Gastroesophageal sphincter (tissue), 4 donors: ENCODE results near the gene CHST10. TPM values are rescaled to one million over a fixed set of nuclear protein-coding genes. Genes with fewer than 3 reads are reported as not detected.

Source experiments
- ATAC-seq: fragments of 150-250 bp; one replicate; pipeline ENCODE4 v1.9.1; 2016; ENCODE audit warnings: mild to moderate bottlenecking, moderate library complexity
- H3K27ac ChIP-seq, 4 donors: fragments of 200-600 bp; sonication (generic) in 3 of 4; 1 replicate in 3 of 4; 2 replicates in 1 of 4; pipeline ENCODE4 v1.5.1; 2016 to 2019
- H3K27me3 ChIP-seq: fragments of 200-600 bp; sonication (generic); one replicate; pipeline ENCODE4 v1.5.1; 2019
- H3K36me3 ChIP-seq, 2 donors: fragments of 200-600 bp; sonication (generic); one replicate each; pipeline ENCODE4 v1.5.1; 2019; ENCODE audit warnings: control low read depth in 1 of 2
- H3K4me1 ChIP-seq, 3 donors: fragments of 200-600 bp; sonication (generic); 1 replicate in 2 of 3; 2 replicates in 1 of 3; pipeline ENCODE4 v1.5.1; 2016 to 2019; ENCODE audit warnings: control low read depth in 2 of 3
- H3K4me3 ChIP-seq, 2 donors: fragments of 200-600 bp; sonication (generic); one replicate each; pipeline ENCODE4 v1.5.1; 2019; ENCODE audit warnings: mild to moderate bottlenecking in 1 of 2, moderate library complexity in 1 of 2
- H3K9me3 ChIP-seq, 3 donors: fragments of 200-600 bp; sonication (generic); one replicate each; pipeline ENCODE4 v1.5.1; 2017 to 2019; ENCODE audit warnings: control low read depth in 2 of 3
- EP300 ChIP-seq: sonication (generic); formaldehyde crosslinking; IDR thresholded peaks from one replicate; pipeline ENCODE4 v1.6.1; 2017; ENCODE audit warnings: antibody characterized with exemption, mild to moderate bottlenecking
- POLR2A ChIP-seq, 2 donors: fragments of 450-650 bp; IDR thresholded peaks; one replicate each; pipeline ENCODE4 v1.6.1; 2017; ENCODE audit warnings: antibody characterized with exemption in 2 of 2, mild to moderate bottlenecking in 2 of 2, moderate library complexity in 1 of 2
- POLR2AphosphoS5 ChIP-seq: sonication (generic); formaldehyde crosslinking; IDR thresholded peaks from one replicate; pipeline ENCODE4 v1.6.1; 2017; ENCODE audit warnings: antibody characterized with exemption
- WGBS, 2 donors: methylation state at CpG; one replicate each; pipeline ENCODE4 v1.1.5; 2018; ENCODE audit warnings: low coverage in 1 of 2; 5-methylcytosine and 5-hydroxymethylcytosine counted together
- total RNA-seq, 4 donors: library from RNA; depleted of rRNA; stranded (reverse); fragments of >200 nt; gene quantifications; one replicate each; pipeline ENCODE4 v1.1.0, GENCODE V29; 2016
- TF ChIP-seq, protein P1 (sequence below), 4 experiments: fragments of 200-600 bp in 2 of 4; fragments of 450-650 bp in 2 of 4; sonication (generic) in 1 of 4; IDR thresholded peaks; one replicate each; pipeline ENCODE4 v1.5.1; 2017 to 2019; ENCODE audit warnings: antibody characterized with exemption in 4 of 4, mild to moderate bottlenecking in 2 of 4, moderate library complexity in 2 of 4

Gene CHST10
- total RNA-seq, 4 donors from 2014 or later, result 10.6 to 21.9 (median 13.3) TPM

DNA sequence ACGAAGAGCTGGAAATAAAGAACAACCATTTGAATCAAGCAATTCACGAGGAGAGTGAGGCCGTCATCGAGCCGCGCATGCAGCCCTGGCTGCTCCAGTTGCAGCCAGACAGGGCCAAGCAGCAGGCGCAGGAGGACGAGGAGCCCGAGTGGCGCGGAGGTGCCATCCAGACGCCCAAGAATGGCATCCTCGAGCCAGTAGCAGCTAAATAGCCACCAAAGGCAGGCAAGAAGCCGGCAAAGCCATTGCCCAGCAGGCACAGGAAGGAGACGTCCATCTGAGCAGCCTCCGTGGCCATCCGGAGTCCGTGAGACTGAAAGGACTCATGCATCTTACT, 8.9 kb upstream of the CHST10 start:
- ATAC-seq, result no peak
- Histone ChIP-seq H3K9me3 (no peaks in the 10 kb centered on the region), H3K27ac (peak overlapping the region in 2 of 4 donors; percentile 61), H3K27me3 (no peaks in the 10 kb centered on the region), H3K36me3 (no peaks in the 10 kb centered on the region), H3K4me3 (no peak overlapping the region), H3K4me1 (peaks cover 0 to 22% (median 0%) of the 10 kb centered on the region in 3 donors)
- TF ChIP-seq EP300, result no peak
- TF ChIP-seq POLR2A (IDR thresholded peaks at IDR 0.05), result no peak
- TF ChIP-seq, protein P1, sequence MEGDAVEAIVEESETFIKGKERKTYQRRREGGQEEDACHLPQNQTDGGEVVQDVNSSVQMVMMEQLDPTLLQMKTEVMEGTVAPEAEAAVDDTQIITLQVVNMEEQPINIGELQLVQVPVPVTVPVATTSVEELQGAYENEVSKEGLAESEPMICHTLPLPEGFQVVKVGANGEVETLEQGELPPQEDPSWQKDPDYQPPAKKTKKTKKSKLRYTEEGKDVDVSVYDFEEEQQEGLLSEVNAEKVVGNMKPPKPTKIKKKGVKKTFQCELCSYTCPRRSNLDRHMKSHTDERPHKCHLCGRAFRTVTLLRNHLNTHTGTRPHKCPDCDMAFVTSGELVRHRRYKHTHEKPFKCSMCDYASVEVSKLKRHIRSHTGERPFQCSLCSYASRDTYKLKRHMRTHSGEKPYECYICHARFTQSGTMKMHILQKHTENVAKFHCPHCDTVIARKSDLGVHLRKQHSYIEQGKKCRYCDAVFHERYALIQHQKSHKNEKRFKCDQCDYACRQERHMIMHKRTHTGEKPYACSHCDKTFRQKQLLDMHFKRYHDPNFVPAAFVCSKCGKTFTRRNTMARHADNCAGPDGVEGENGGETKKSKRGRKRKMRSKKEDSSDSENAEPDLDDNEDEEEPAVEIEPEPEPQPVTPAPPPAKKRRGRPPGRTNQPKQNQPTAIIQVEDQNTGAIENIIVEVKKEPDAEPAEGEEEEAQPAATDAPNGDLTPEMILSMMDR (IDR thresholded peaks at IDR 0.05), result no peak
- TF ChIP-seq POLR2AphosphoS5, result no peak
- 66 to 84% methylated on average over 2 to 6 of the region's 18 CpGs for WGBS, 2 donors

DNA sequence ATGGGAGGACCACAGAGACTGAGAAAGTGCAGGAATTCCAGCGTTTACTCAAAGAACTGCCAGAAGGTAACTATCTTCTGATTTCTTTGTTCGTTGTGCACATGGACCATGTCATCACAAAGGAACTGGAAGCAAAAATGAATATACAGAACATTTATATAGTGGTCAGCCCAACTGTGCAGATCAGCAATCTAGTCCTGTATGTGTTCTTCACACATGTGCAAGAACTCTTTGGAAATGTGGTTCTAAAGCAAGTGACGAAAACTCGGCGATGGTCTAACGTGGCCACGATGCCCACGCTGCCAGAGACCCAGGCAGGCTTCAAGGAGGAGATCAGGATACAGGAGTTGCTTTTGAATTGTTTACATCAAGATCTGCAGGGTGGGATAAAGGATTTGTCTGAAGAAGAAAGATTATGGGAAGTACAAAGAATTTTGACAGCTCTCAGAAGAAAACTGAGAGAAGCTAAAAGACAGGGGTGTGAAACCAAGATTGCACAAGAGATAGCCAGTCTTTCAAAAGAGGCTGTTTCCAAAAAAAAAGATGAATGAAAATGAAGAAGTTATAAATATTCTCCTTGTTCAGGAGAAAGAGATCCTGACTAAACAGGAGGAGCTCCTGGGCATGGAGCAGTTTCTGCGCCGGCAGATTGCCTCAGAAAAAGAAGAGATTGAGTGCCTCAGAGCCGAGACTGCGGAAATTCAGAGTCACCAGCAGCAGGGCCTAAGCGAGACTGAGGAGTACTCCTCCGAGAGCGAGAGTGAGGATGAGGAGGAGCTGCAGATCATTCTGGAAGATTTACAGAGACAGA, 8.3 kb upstream of the CHST10 start:
- Histone ChIP-seq H3K27ac (peak overlapping the region; percentile 5 to 61 (median 34)), H3K9me3 (no peaks in the 10 kb centered on the region), H3K27me3 (no peaks in the 10 kb centered on the region), H3K4me3 (no peak overlapping the region), H3K36me3 (no peaks in the 10 kb centered on the region), H3K4me1 (peaks cover 0 to 22% (median 0%) of the 10 kb centered on the region in 3 donors)
- TF ChIP-seq, protein P1 (IDR thresholded peaks at IDR 0.05), result no peak
- TF ChIP-seq POLR2AphosphoS5 (no peak), EP300 (no peak), POLR2A (IDR thresholded peaks at IDR 0.05) (no peak)
- no peak for ATAC-seq
- 76 to 89% methylated on average over 8 to 15 of the region's 15 CpGs for WGBS, 2 donors

DNA sequence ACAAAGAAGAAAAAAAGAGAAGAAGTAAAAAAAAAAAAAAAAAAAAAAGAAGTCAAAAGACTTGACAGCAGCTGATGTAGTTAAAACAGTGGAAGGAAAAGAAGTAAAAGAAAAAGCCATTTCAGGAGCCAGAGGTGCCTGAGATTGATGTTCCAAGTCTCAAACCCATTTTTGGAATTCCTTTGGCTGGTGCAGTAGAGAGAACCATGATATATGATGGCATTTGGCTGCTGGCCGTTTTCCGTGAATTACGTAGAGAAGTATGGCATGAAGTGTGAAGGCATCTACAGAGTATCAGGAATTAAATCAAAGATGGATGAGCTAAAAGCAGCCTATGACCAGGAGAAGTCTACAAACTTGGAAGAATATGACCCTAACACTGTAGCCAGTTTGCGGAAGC, 7.6 kb upstream of the CHST10 start:
- peak; percentile 56 for ATAC-seq
- WGBS, 2 donors, result 17 to 40% methylated on average over 4 of the region's 4 CpGs

DNA sequence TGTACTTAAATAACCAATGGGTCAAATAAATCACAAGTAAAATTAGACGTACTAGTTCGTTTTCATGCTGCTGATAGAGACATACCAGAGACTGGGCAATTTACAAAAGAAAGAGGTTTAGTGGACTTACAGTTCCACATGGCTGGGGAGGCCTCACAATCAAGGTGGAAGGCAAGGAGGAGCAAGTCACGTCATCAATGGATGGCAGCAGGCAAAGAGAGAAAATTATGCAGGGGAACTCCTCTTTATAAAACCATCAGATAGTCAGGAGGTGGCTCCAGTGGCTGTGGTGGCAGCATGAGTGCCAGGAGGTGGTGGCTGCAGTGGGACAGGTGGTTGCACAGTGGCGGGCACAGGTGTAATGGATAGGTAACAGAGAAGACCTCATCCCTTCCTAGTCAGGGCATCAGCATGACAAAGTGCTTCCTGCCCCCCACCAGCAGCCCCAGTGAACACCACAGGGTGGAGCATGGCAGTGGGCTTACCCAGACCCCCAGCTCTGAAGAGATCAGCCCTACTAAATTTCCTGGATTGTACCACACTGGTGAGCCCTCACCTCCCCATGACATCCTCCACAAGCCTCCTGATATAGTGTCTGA, 6.9 kb upstream of the CHST10 start:
- no peaks in the 10 kb centered on the region for H3K9me3 ChIP-seq
- peaks cover 0 to 22% (median 0%) of the 10 kb centered on the region in 3 donors for H3K4me1 ChIP-seq
- no peaks in the 10 kb centered on the region for H3K27me3 ChIP-seq
- WGBS, 2 donors, result 64 to 79% methylated on average over 3 to 4 of the region's 4 CpGs
- H3K36me3 ChIP-seq, result no peaks in the 10 kb centered on the region
- H3K4me3 ChIP-seq, result no peak overlapping the region
- TF ChIP-seq, protein P1 (IDR thresholded peaks at IDR 0.05), result no peak
- no peak for TF ChIP-seq POLR2A (IDR thresholded peaks at IDR 0.05)
- TF ChIP-seq POLR2AphosphoS5, result no peak
- TF ChIP-seq EP300, result no peak
- ATAC-seq, result no peak
- H3K27ac ChIP-seq, result peak overlapping the region in 3 of 4 donors; percentile 3 to 61 (median 61)

More for the DNA sequence above, 7.6 kb upstream of the CHST10 start:
- TF ChIP-seq POLR2AphosphoS5 (peak; percentile 55), EP300 (no peak)
- Histone ChIP-seq H3K9me3 (no peaks in the 10 kb centered on the region), H3K27me3 (no peaks in the 10 kb centered on the region), H3K27ac (peak overlapping the region in 3 of 4 donors; percentile 5 to 61 (median 61)), H3K4me3 (no peak overlapping the region), H3K36me3 (no peaks in the 10 kb centered on the region), H3K4me1 (peaks cover 0 to 22% (median 0%) of the 10 kb centered on the region in 3 donors)

DNA sequence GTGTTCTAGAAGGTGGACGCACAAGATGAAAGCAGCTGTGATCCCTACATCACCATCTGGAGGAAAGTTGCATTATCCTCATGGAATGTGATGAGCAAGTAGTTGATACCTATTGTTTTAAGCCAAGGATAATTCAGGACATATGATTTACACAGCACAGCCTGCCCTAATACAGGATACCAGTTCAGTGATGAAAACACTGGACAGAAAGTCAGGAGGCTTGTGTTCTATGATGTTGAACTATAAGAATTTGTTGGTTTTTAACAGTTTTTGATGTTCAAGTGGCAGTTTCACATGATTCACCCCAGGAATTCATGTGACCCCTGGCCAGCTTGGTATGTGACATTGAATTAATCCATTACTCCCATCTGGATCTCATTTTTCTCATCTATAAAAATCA, 6.2 kb upstream of the CHST10 start:
- Histone ChIP-seq H3K27ac (peak overlapping the region in 1 of 4 donors; percentile 61), H3K4me1 (peaks cover 0 to 22% (median 0%) of the 10 kb centered on the region in 3 donors), H3K36me3 (no peaks in the 10 kb centered on the region), H3K27me3 (no peaks in the 10 kb centered on the region), H3K9me3 (no peaks in the 10 kb centered on the region), H3K4me3 (no peak overlapping the region)
- 83 to 100% methylated on average over 1 of the region's 1 CpG for WGBS, 2 donors
- TF ChIP-seq POLR2AphosphoS5 (no peak), EP300 (no peak), POLR2A (IDR thresholded peaks at IDR 0.05) (no peak)
- TF ChIP-seq, protein P1 (IDR thresholded peaks at IDR 0.05), result no peak
- ATAC-seq, result no peak
